ENCODE results near the gene PRPF39. TPM values are rescaled to one million over a fixed set of nuclear protein-coding genes. Genes with fewer than 3 reads are reported as not detected.

Gene PRPF39
- total and polyA plus RNA-seq, 2 donors from 2014 or later = 15.4 to 35.6 TPM

DNA sequence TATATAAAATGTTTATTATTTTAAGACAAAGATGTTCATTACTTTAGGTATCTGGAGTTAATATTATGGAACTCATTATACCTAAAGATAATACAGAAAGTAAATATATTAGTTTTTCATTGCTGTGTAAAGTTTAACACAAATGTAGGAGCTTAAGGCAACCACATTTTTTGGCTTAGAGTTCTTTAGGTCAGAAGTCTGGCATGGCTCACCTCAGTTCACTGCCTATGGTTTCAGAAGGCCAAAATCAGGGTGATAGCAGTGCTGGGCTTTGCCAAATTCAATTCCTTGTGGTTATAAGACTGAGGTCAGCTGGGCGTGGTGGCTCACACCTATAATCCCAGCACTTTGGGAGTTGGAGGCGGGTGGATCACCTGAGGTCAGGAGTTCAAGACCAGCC is 35.5 kb upstream of the PRPF39 start:
- no peaks in the 10 kb centered on the region for H3K9me3 ChIP-seq (ENCODE audit: control insufficient read depth in 2 of 3, insufficient read depth in 1 of 3, low read length in 3 of 3)
- H3K9ac ChIP-seq (ENCODE audit: low read length in 3 of 3) = no peak overlapping the region
- intact Hi-C loops (cut with DNase I) = no loop called here
- peaks cover 0 to 6% (median 5%) of the 10 kb centered on the region in 3 donors for H3K36me3 ChIP-seq (ENCODE audit: control insufficient read depth in 2 of 3, insufficient read depth in 3 of 3, low read length in 3 of 3)
- FAIRE-seq = no peak
- H3K27me3 ChIP-seq (ENCODE audit: control insufficient read depth, insufficient read depth, low read length) = no peaks in the 10 kb centered on the region
- DNase-seq = no peak
- H3K4me1 ChIP-seq (ENCODE audit: control insufficient read depth in 2 of 3, insufficient read depth in 2 of 3, low read depth in 1 of 3, low read length in 3 of 3) = no peaks in the 10 kb centered on the region
- H3K4me3 ChIP-seq (ENCODE audit: low read length in 3 of 3) = no peak overlapping the region
- TF ChIP-seq, protein P1, sequence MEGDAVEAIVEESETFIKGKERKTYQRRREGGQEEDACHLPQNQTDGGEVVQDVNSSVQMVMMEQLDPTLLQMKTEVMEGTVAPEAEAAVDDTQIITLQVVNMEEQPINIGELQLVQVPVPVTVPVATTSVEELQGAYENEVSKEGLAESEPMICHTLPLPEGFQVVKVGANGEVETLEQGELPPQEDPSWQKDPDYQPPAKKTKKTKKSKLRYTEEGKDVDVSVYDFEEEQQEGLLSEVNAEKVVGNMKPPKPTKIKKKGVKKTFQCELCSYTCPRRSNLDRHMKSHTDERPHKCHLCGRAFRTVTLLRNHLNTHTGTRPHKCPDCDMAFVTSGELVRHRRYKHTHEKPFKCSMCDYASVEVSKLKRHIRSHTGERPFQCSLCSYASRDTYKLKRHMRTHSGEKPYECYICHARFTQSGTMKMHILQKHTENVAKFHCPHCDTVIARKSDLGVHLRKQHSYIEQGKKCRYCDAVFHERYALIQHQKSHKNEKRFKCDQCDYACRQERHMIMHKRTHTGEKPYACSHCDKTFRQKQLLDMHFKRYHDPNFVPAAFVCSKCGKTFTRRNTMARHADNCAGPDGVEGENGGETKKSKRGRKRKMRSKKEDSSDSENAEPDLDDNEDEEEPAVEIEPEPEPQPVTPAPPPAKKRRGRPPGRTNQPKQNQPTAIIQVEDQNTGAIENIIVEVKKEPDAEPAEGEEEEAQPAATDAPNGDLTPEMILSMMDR (IDR thresholded peaks at IDR 0.05; ENCODE audit: borderline replicate concordance, extremely low read depth, insufficient read depth) = no peak
- no peak overlapping the region for H3K27ac ChIP-seq (ENCODE audit: low read depth in 2 of 2, low read length in 2 of 2)

DNA sequence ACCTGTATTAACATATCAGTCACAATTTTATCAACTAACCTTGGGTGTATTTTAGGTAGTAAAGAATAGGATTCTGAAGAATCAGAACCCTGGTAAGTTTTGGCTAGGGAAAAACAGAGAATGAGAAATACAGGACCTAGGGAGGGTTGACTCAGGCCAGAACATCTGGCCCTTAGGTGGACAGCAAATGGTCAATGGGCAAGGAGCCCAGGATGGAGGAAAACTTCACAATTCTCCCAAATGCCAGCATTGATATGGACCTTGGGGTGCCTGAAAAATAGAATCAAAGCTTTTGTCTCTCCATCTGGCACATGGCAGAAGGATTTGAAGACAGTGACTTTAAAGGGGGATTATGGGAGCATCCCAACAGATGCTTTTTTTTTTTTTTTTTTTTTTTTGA is 32.7 kb upstream of the PRPF39 start:
- FAIRE-seq (no peak), DNase-seq (no peak)
- Histone ChIP-seq H3K4me1 (ENCODE audit: control insufficient read depth in 2 of 3, insufficient read depth in 2 of 3, low read depth in 1 of 3, low read length in 3 of 3) (no peaks in the 10 kb centered on the region), H3K36me3 (ENCODE audit: control insufficient read depth in 2 of 3, insufficient read depth in 3 of 3, low read length in 3 of 3) (peaks cover 0 to 4% (median 0%) of the 10 kb centered on the region in 3 donors), H3K4me3 (ENCODE audit: low read length in 3 of 3) (no peak overlapping the region), H3K27me3 (ENCODE audit: control insufficient read depth, insufficient read depth, low read length) (no peaks in the 10 kb centered on the region), H3K9me3 (ENCODE audit: control insufficient read depth in 2 of 3, insufficient read depth in 1 of 3, low read length in 3 of 3) (peaks cover 0 to under 1% (median 0%) of the 10 kb centered on the region in 3 donors), H3K9ac (ENCODE audit: low read length in 3 of 3) (no peak overlapping the region), H3K27ac (ENCODE audit: low read depth in 2 of 2, low read length in 2 of 2) (no peak overlapping the region)
- TF ChIP-seq, protein P1 (IDR thresholded peaks at IDR 0.05; ENCODE audit: borderline replicate concordance, extremely low read depth, insufficient read depth) = no peak
- intact Hi-C loops (cut with DNase I) = no loop called here

DNA sequence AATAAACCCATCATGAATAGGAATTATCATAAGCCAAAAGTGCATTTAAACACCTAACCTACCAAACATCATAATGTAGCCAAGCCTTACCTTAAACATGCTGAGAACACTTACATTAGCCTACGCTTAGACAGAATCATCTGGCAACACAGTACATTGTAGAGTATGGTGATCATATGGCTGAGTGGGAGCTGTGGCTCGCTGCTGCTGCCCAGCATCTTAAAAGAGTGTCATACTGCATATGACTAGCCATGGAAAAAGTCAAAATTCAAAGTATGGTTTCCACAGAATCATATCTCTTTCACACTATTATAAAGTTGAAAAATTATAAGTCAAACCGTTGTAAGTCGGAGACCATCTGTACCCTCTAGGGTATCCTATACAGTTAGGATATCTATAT is 32.0 kb upstream of the PRPF39 start:
- H3K36me3 ChIP-seq (ENCODE audit: control insufficient read depth in 2 of 3, insufficient read depth in 3 of 3, low read length in 3 of 3) = no peaks in the 10 kb centered on the region
- FAIRE-seq = no peak

More for the DNA sequence above, 32.0 kb upstream of the PRPF39 start:
- intact Hi-C loops (cut with DNase I) = no loop called here
- Histone ChIP-seq H3K4me1 (ENCODE audit: control insufficient read depth in 2 of 3, insufficient read depth in 2 of 3, low read depth in 1 of 3, low read length in 3 of 3) (no peaks in the 10 kb centered on the region), H3K9me3 (ENCODE audit: control insufficient read depth in 2 of 3, insufficient read depth in 1 of 3, low read length in 3 of 3) (peaks cover 0 to 4% (median 4%) of the 10 kb centered on the region in 3 donors), H3K9ac (ENCODE audit: low read length in 3 of 3) (no peak overlapping the region), H3K4me3 (ENCODE audit: low read length in 3 of 3) (no peak overlapping the region), H3K27me3 (ENCODE audit: control insufficient read depth, insufficient read depth, low read length) (no peaks in the 10 kb centered on the region), H3K27ac (ENCODE audit: low read depth in 2 of 2, low read length in 2 of 2) (no peak overlapping the region)
- no peak for DNase-seq
- TF ChIP-seq, protein P1 (IDR thresholded peaks at IDR 0.05; ENCODE audit: borderline replicate concordance, extremely low read depth, insufficient read depth) = no peak
